Esophagus squamous epithelium (tissue), 4 donors: ENCODE results near the gene HPS6.

ENCODE experiments used
- CTCF ChIP-seq, 6 experiments: fragments of 450-650 bp in 4 of 6; fragments of 200-600 bp in 2 of 6; sonication (generic) in 2 of 6; IDR thresholded peaks; one replicate each; pipeline ENCODE4 v1.5.1; 2016 to 2019; ENCODE audit warnings: antibody characterized with exemption in 6 of 6, mild to moderate bottlenecking in 4 of 6, moderate library complexity in 4 of 6
- POLR2A ChIP-seq, 4 donors: fragments of 450-650 bp; IDR thresholded peaks; one replicate each; pipeline ENCODE4 v1.6.1; 2017; ENCODE audit warnings: antibody characterized with exemption in 4 of 4, mild to moderate bottlenecking in 4 of 4, moderate library complexity in 3 of 4

- TF ChIP-seq CTCF (IDR thresholded peaks at IDR 0.05) (no peak), POLR2A (IDR thresholded peaks at IDR 0.05) (no peak)
These were observed 31.4 kb upstream of the HPS6 start for GRCh38 chr10:102033787-102034186.
